Esophagus muscularis mucosa (tissue), 4 donors: Measurements from ENCODE around the gene ABCD3.
A peak's percentile ranks its signal among the peaks of the same experiment; 100 is the strongest.

ENCODE experiments used
- EP300 ChIP-seq: sonication (generic); formaldehyde crosslinking; IDR thresholded peaks from one replicate; pipeline ENCODE4 v1.6.1; 2017; ENCODE audit warnings: antibody characterized with exemption
- POLR2A ChIP-seq: fragments of 450-650 bp; IDR thresholded peaks from one replicate; pipeline ENCODE4 v1.6.1; 2017; ENCODE audit warnings: antibody characterized with exemption, moderate library complexity, mild to moderate bottlenecking, low read depth
- POLR2AphosphoS5 ChIP-seq, 2 donors: sonication (generic); formaldehyde crosslinking; IDR thresholded peaks; one replicate each; pipeline ENCODE4 v1.6.1; 2017; ENCODE audit warnings: antibody characterized with exemption in 2 of 2
- TF ChIP-seq, protein P1 (sequence below), 3 experiments: fragments of 200-600 bp in 2 of 3; fragments of 450-650 bp in 1 of 3; sonication (generic) in 2 of 3; IDR thresholded peaks; one replicate each; pipeline ENCODE4 v1.5.1; 2017 to 2019; ENCODE audit warnings: antibody characterized with exemption in 3 of 3, mild to moderate bottlenecking in 2 of 3, moderate library complexity in 1 of 3

DNA sequence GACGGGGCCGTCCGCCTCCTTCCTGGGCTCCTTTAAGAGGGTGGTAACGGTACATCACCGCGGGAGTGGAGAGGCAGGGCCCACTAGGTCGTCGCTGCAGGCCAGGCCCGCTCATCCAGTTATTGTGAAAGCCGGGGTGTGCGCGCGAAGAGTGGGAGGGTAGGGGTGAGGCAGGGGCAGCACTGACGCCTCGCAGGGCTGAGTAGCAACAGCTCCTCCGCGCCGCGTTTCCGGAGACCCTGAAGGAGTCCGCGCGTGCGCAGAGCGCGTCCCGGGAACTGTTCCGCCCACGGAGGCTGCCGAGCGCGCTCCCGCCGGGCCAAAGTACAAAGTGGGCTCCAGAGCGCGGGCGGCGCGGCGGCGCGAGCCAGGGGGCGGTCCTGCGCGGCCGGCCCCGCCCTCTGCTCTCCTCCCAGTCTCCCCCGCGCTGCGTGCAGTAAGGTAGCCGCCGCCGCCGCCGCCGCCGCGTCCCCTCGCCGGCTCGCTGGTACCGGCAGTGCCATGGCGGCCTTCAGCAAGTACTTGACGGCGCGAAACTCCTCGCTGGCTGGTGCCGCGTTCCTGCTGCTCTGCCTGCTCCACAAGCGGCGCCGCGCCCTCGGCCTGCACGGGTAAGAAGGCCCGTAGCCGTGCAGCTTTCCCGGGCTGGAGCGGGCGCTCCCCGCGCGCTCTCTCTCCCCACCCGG, at the start of gene ABCD3:
- peak; percentile 22 for TF ChIP-seq POLR2A
- TF ChIP-seq, protein P1, sequence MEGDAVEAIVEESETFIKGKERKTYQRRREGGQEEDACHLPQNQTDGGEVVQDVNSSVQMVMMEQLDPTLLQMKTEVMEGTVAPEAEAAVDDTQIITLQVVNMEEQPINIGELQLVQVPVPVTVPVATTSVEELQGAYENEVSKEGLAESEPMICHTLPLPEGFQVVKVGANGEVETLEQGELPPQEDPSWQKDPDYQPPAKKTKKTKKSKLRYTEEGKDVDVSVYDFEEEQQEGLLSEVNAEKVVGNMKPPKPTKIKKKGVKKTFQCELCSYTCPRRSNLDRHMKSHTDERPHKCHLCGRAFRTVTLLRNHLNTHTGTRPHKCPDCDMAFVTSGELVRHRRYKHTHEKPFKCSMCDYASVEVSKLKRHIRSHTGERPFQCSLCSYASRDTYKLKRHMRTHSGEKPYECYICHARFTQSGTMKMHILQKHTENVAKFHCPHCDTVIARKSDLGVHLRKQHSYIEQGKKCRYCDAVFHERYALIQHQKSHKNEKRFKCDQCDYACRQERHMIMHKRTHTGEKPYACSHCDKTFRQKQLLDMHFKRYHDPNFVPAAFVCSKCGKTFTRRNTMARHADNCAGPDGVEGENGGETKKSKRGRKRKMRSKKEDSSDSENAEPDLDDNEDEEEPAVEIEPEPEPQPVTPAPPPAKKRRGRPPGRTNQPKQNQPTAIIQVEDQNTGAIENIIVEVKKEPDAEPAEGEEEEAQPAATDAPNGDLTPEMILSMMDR (IDR thresholded peaks at IDR 0.05): no peak
- TF ChIP-seq POLR2AphosphoS5 (IDR thresholded peaks at IDR 0.05): peak; percentile 91
- no peak for TF ChIP-seq EP300
